Measurements from ENCODE around the gene LAMC3.

DNA sequence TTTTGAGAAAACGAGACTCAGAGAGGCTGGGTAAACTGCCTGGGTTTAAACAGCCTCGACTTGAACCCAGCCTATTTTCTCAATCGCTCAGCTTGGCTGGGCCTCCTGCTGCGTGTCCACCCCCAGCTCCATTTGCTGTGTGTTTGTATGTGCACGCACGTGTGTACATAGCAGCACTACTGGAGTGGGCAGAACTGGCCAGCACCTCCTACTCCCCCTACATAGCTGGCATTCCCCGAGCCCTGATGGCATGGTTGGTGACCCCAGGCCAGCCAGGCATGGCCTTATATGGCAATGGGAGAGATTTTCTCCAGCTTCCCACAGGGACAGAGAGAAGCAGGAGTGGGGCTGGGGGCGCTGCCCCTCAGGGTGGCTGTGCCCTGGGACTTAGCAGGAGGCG is 91.5 kb downstream of the LAMC3 start:
- TF ChIP-seq POLR2A (IDR thresholded peaks at IDR 0.05; ENCODE audit: low read depth, low read length): no peak
- TF ChIP-seq SPI1 (IDR thresholded peaks at IDR 0.05; ENCODE audit: low read depth, low read length): no peak
- TF ChIP-seq POLR2AphosphoS5 (IDR thresholded peaks at IDR 0.05; ENCODE audit: low read depth, low read length): no peak
- no peak for TF ChIP-seq TAF1 (IDR thresholded peaks at IDR 0.05; ENCODE audit: low read depth, low read length)
- TF ChIP-seq POU2F2 (IDR thresholded peaks at IDR 0.05; ENCODE audit: low read depth, low read length): no peak
- no peak for TF ChIP-seq PAX5 (IDR thresholded peaks at IDR 0.05; ENCODE audit: insufficient read depth, low read length, severe bottlenecking)
